Keratinocyte (primary cell): ENCODE data around the gene CCDC175. TPM values are rescaled to one million over a fixed set of nuclear protein-coding genes. Genes with fewer than 3 reads are reported as not detected.

Source experiments
- DNase-seq: peaks from one replicate; pipeline ENCODE4 v3.0.0-alpha.2; 2011; ENCODE audit warnings: low read depth, missing footprints, low spot score
- FAIRE-seq: peaks from 2 replicates; lab custom pipeline; 2011; peaks lifted over from hg19 to GRCh38; lab: Jason Lieb, UNC
- H2AFZ ChIP-seq: 2 replicates; pipeline ENCODE4 v1.6.0; 2012; ENCODE audit warnings: low read length, control low read depth, inconsistent platforms; ENCODE audit not compliant: control insufficient read depth
- H3K27ac ChIP-seq: 2 replicates; pipeline ENCODE4 v1.5.1; 2011; ENCODE audit warnings: low read length; ENCODE audit not compliant: control insufficient read depth, insufficient read depth
- H3K27me3 ChIP-seq: 3 replicates; pipeline ENCODE4 v1.6.0; 2011; ENCODE audit warnings: low read length; ENCODE audit not compliant: control insufficient read depth, insufficient read depth; ENCODE audit errors: extremely low read depth
- H3K36me3 ChIP-seq, 2 experiments: 2 replicates in 1 of 2; 3 replicates in 1 of 2; pipeline ENCODE4 v1.5.1; 2011; ENCODE audit warnings: low read length in 2 of 2, mild to moderate bottlenecking in 1 of 2; ENCODE audit not compliant: control insufficient read depth in 2 of 2, insufficient read depth in 2 of 2; ENCODE audit errors: extremely low read depth in 1 of 2
- H3K4me1 ChIP-seq: 3 replicates; pipeline ENCODE4 v1.5.1; 2011; ENCODE audit warnings: low read length; ENCODE audit not compliant: control insufficient read depth, insufficient read depth; ENCODE audit errors: extremely low read depth
- H3K4me2 ChIP-seq: 3 replicates; pipeline ENCODE4 v1.6.0; 2011; ENCODE audit warnings: low read depth, low read length; ENCODE audit not compliant: control insufficient read depth, insufficient read depth; ENCODE audit errors: extremely low read depth
- H3K4me3 ChIP-seq, 3 experiments: fragments of 200-600 bp in 1 of 3; sonication (generic) in 1 of 3; 2 replicates in 2 of 3; 3 replicates in 1 of 3; pipeline ENCODE4 v1.5.1; 2011 to 2016; ENCODE audit warnings: low read length in 3 of 3, mild to moderate bottlenecking in 3 of 3, control low read depth in 2 of 3, inconsistent platforms in 1 of 3, low read depth in 1 of 3, mixed read lengths in 1 of 3, mixed run types in 1 of 3, moderate library complexity in 1 of 3; ENCODE audit not compliant: control insufficient read depth in 2 of 3, insufficient read depth in 2 of 3; ENCODE audit errors: extremely low read depth in 1 of 3
- H3K79me2 ChIP-seq: 2 replicates; pipeline ENCODE4 v1.6.0; 2012; ENCODE audit warnings: low read length; ENCODE audit not compliant: control insufficient read depth, insufficient read depth
- H3K9ac ChIP-seq: 3 replicates; pipeline ENCODE4 v1.6.0; 2011; ENCODE audit warnings: low read length; ENCODE audit not compliant: control insufficient read depth, insufficient read depth; ENCODE audit errors: extremely low read depth
- H3K9me1 ChIP-seq: 3 replicates; pipeline ENCODE4 v1.6.0; 2011; ENCODE audit warnings: low read length; ENCODE audit not compliant: control insufficient read depth, insufficient read depth; ENCODE audit errors: extremely low read depth
- H3K9me3 ChIP-seq: 2 replicates; pipeline ENCODE4 v1.5.1; 2012; ENCODE audit warnings: low read depth, low read length; ENCODE audit not compliant: control insufficient read depth
- H4K20me1 ChIP-seq: 3 replicates; pipeline ENCODE4 v1.6.0; 2011; ENCODE audit warnings: low read length; ENCODE audit not compliant: control insufficient read depth, insufficient read depth; ENCODE audit errors: extremely low read depth
- CTCF ChIP-seq, 3 experiments: IDR thresholded peaks in 1 of 3; conservative IDR thresholded peaks in 1 of 3; optimal IDR thresholded peaks in 1 of 3; 2 replicates in 2 of 3; 3 replicates in 1 of 3; pipeline versions ENCODE3 to v1.5.1; 2011; ENCODE audit warnings: low read length in 3 of 3, mild to moderate bottlenecking in 3 of 3, moderate library complexity in 2 of 3, control low read depth in 1 of 3, inconsistent platforms in 1 of 3; ENCODE audit not compliant: insufficient read depth in 2 of 3; ENCODE audit errors: extremely low read depth in 1 of 3
- EZH2 ChIP-seq: IDR thresholded peaks from one replicate; pipeline ENCODE4 v1.6.1; 2012; ENCODE audit warnings: inconsistent platforms, mild to moderate bottlenecking, low read length, moderate library complexity
- dilution Hi-C: fragments of 300-500 bp; cut with MboI; formaldehyde crosslinking; loops from one replicate; pipeline ENCODE4 v1.7.0; 2020; ENCODE audit warnings: low sequenced_read_pairs; ENCODE audit not compliant: extremely low pct_ligation_motif_present
- polyA plus RNA-seq, 5 experiments: library from polyadenylated mRNA; depleted of rRNA in 3 of 5; stranded (reverse) in 3 of 5; stranded (forward) in 1 of 5; unstranded in 1 of 5; fragments of >200 nt; gene quantifications; 1 replicate in 1 of 5; 2 replicates in 3 of 5; 3 replicates in 1 of 5; pipeline versions ENCODE4 v1.2.1 to v1.2.3, GENCODE V29; 2011 to 2012; ENCODE audit warnings: missing spikeins in 2 of 5, low read depth in 1 of 5, low replicate concordance in 1 of 5

The CCDC175 gene
- polyA plus RNA-seq, 1 donor (not counting 4 experiments of a cell fraction or from before 2014, with no cell fraction given), result not detected

- H3K27ac ChIP-seq, result no peak overlapping the region
- H3K36me3 ChIP-seq, result no peaks in the 10 kb centered on the region
- no peak overlapping the region for H3K9ac ChIP-seq
- no peaks in the 10 kb centered on the region for H3K79me2 ChIP-seq
- no peaks in the 10 kb centered on the region for H4K20me1 ChIP-seq
- dilution Hi-C loops, result no loop called here
- no peaks in the 10 kb centered on the region for H3K4me1 ChIP-seq
- no peaks in the 10 kb centered on the region for H3K9me3 ChIP-seq
- no peak for DNase-seq
- no peak overlapping the region for H2AFZ ChIP-seq
- H3K4me2 ChIP-seq, result no peak overlapping the region
- no peak for TF ChIP-seq CTCF (optimal IDR thresholded peaks at IDR 0.05 in 1 of 3, IDR thresholded peaks at IDR 0.05 in 1 of 3, conservative IDR thresholded peaks at IDR 0.05 in 1 of 3; ENCODE audit: extremely low read depth in 1 of 3, insufficient read depth in 2 of 3, low read length in 3 of 3)
- H3K27me3 ChIP-seq, result no peaks in the 10 kb centered on the region
- no peaks in the 10 kb centered on the region for H3K9me1 ChIP-seq
- FAIRE-seq, result no peak
- H3K4me3 ChIP-seq, result no peak overlapping the region
Measured at GRCh38 chr14:59532419-59532818, 44.2 kb downstream of the CCDC175 start.

GRCh38 chr14:59530349-59530748 lies 46.3 kb downstream of the CCDC175 start:
- H3K36me3 ChIP-seq, result no peaks in the 10 kb centered on the region

More at GRCh38 chr14:59530349-59530748, 46.3 kb downstream of the CCDC175 start:
- Histone ChIP-seq H3K79me2 (no peaks in the 10 kb centered on the region), H3K4me3 (no peak overlapping the region), H4K20me1 (no peaks in the 10 kb centered on the region), H3K9ac (no peak overlapping the region), H3K9me3 (no peaks in the 10 kb centered on the region), H3K4me1 (no peaks in the 10 kb centered on the region), H3K9me1 (no peaks in the 10 kb centered on the region), H3K27me3 (no peaks in the 10 kb centered on the region), H2AFZ (no peak overlapping the region), H3K4me2 (no peak overlapping the region), H3K27ac (no peak overlapping the region)
- no peak for TF ChIP-seq CTCF (optimal IDR thresholded peaks at IDR 0.05 in 1 of 3, IDR thresholded peaks at IDR 0.05 in 1 of 3, conservative IDR thresholded peaks at IDR 0.05 in 1 of 3; ENCODE audit: extremely low read depth in 1 of 3, insufficient read depth in 2 of 3, low read length in 3 of 3)
- TF ChIP-seq EZH2, result no peak
- dilution Hi-C loops, result no loop called here
- FAIRE-seq (no peak), DNase-seq (no peak)
